Fibroblast of pulmonary artery (primary cell): Measurements from ENCODE around the gene FAM50A.

Experiments used
- DNase-seq: peaks from one replicate; pipeline ENCODE4 v3.0.0-alpha.2; 2010; ENCODE audit warnings: low read depth
- H3K4me3 ChIP-seq: replicated peaks from 2 replicates; pipeline ENCODE4 v1.5.1; 2011; ENCODE audit warnings: low read depth, mild to moderate bottlenecking, control low read depth, low read length, moderate library complexity
- TF ChIP-seq, protein P1 (sequence below): IDR thresholded peaks from 2 replicates; pipeline ENCODE4 v1.5.1; 2011; ENCODE audit warnings: mild to moderate bottlenecking, control low read depth, low read length, inconsistent platforms; ENCODE audit errors: missing control alignments

Gene FAM50A

DNA sequence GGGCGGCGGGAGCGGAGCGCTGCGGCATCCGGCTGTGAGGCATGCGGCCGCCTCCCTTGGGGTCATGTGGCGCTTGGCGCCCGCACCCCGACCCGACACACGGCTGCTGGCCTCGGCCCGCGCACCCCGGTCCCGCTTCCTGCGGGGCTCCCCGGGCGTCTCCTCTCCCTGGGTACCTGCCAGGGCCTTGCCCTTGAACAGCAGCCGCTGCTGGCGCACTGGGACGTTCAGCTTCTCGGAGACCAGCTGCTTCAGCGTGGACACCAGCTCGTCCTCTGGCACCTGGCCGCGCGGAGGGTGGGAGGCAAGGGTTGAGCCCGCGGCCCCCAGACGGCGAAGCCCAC, 42.1 kb downstream of the FAM50A start:
- no peak for DNase-seq
- TF ChIP-seq, protein P1, sequence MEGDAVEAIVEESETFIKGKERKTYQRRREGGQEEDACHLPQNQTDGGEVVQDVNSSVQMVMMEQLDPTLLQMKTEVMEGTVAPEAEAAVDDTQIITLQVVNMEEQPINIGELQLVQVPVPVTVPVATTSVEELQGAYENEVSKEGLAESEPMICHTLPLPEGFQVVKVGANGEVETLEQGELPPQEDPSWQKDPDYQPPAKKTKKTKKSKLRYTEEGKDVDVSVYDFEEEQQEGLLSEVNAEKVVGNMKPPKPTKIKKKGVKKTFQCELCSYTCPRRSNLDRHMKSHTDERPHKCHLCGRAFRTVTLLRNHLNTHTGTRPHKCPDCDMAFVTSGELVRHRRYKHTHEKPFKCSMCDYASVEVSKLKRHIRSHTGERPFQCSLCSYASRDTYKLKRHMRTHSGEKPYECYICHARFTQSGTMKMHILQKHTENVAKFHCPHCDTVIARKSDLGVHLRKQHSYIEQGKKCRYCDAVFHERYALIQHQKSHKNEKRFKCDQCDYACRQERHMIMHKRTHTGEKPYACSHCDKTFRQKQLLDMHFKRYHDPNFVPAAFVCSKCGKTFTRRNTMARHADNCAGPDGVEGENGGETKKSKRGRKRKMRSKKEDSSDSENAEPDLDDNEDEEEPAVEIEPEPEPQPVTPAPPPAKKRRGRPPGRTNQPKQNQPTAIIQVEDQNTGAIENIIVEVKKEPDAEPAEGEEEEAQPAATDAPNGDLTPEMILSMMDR, result no peak
- H3K4me3 ChIP-seq, result peak overlapping the region; percentile 57

DNA sequence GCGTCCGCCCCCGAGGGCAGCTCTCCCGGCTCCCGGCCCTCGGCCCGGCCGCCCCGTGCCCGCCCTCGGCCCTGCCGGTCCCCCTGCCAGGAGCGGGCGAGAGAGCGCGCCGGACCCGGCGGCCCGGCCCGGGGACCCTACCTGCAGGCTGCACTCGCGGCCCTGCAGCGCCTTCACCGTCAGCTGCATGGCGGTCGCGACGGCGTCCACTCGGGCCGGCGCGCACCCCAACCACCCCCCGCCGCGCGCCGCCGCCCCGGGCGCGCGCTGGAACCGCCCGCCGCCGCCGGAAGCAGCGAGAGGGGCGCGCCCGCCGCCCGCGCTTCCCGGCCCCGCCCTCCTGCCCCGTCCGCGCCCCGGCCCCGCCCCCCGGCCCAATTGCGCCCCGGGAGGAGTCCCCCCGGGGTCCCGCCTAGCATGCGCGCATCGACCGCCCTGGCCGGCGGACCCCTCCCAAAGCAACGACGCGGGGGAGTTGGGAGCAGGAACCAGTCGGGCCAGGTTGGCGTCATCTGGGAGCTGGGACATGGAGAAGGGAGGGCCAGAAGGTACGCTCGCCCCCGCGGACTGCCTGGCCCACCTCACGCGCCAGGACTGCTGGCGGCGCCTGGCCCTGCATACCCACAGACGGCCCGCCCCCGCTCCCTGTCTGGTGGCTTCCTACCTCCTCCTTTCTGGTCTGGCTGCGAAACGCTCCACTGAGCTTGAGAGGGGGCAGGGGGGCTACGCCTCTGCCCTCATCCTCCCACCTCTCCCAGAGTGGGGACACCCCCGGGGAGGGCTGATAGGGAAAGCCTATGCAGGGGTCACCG, 42.7 kb downstream of the FAM50A start, which contains the start of gene UBL4A:
Gene UBL4A, minus strand, starts transcription at position 220 of the 812 bp plus-strand sequence. Its CDS starts 31 bp downstream, at position 189.
- peak within 1 kb of the TSS; percentile 57 for H3K4me3 ChIP-seq
- TF ChIP-seq, protein P1, result no peak
- peak; percentile 65 for DNase-seq

DNA sequence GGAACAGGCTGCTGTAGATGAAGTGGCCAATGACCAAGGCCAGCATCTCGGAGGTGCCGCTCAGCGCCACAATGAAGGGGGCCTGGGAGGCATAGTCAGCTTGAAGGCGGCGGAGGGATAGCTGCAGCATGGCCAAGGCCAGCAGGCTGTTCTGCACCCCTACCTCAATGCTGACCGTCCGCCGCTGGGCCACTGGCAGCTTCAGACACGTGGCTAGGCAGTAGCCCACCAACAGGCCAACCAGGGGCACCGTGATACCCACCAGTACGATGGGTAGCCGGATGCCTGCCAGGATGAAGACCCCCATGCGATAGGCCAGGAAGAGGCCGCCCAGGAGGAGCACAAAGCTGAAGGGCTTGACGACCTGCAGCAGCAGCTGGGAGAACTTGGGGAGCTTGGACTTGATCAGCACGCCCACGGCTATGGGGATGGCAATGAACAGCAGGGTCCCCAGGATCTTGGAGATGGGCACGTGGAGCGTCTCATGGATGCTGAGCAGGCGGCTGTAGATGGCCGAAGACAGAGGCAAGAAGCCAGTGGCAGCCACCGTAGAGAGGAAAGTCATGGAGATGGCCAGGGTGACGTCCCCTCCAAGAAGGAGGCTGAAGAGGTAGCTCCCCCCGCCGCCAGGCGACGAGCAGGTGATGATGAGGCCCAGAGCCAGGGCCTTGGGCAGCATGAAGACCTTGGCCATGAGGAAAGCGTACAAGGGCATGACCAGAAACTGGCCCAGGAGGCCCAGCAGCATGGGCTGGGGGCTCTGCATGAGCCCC, 43.8 kb downstream of the FAM50A start:
- no peak for DNase-seq
- no peak overlapping the region for H3K4me3 ChIP-seq
- TF ChIP-seq, protein P1, result no peak

DNA sequence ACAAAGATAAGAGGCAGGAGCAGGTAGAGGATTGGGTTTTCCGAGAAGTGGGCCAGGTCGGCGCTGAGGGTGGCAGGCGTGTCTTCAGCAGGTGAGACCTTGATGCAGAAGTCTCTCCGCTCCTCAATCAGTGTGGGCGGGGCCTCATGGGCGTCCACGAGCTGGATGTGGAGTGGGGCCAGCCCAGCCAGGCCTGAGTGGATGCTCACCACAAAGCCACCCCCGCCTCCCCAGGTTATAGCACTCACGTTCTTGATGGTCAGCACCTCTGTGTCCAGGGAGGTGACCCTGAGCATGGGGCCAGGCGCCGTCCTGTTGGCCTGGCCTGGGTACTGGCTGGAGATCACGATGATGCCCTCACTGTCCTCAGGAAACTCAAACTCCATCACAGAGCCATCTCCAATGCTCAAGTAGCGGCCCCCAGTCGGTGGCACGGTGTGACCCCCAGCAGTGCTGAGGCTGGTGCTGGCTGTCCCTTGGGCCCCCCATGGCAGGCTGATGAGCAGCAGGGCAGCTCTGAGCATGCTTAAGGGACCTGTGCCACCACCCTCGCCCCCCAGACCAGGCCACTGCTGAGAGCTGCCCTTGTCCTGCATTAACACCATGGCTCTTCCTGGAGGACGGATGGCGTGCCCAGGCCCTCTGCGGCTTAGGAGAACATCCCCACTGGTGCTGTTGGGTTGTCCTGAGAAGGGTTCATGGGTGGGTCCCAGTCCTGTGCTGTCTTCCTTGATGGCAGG, 44.6 kb downstream of the FAM50A start:
- TF ChIP-seq, protein P1, result no peak
- DNase-seq, result no peak
- H3K4me3 ChIP-seq, result no peak overlapping the region

DNA sequence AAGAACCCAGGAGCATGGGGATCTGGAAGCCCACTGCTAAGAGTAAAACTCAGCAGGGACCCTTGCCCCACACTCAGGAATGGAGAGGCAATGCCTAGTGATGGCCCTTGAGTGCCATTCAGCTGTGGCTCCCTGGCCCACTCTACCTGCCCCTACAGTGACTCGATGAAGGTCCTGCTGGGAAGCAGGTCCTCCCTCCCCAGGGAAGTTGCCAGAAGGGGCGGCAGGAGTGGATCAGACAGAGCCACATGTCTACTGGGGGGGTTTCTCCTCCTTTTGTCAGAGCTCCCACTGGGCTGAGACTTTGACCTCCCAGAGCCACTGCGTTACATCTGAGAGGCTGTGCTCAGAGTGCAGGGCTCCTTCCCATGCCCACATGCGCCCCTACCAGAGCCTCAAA, 45.2 kb downstream of the FAM50A start:
- DNase-seq, result no peak
- peak overlapping the region; percentile 64 for H3K4me3 ChIP-seq
- TF ChIP-seq, protein P1, result no peak

DNA sequence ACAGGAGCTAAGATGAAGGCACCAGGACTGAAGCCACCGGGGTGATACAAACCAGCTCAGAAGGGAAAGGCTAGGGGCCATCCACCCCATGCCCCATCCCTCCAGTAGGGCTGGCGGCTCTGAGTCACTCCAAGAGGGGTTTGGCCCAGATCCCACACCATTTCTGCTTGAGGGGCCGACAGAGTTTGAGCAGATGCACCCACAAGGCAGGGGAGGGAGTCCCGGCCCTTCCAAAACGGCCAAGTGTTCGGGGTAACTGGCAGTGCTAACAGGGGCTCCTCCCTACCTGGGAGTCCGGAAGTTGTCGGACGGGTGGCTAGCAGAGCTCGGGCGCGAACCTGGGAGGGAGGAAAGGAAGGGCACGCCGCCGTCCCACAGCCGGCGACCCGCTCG, 46.1 kb downstream of the FAM50A start:
- peak overlapping the region; percentile 64 for H3K4me3 ChIP-seq
- TF ChIP-seq, protein P1, result no peak
- peak; percentile 44 for DNase-seq
